IMR-90 (cell line): ENCODE results near the gene NPPA.

Experiments
- CEBPB ChIP-seq: IDR thresholded peaks from 2 replicates; pipeline ENCODE4 v1.6.1; 2012; ENCODE audit warnings: low read depth, low read length, improper control_type of control experiment
- CHD1 ChIP-seq: IDR thresholded peaks from 2 replicates; pipeline ENCODE4 v1.6.1; 2012; ENCODE audit warnings: low read depth, low read length, improper control_type of control experiment
- MAFK ChIP-seq: IDR thresholded peaks from 2 replicates; pipeline ENCODE4 v1.6.1; 2012; ENCODE audit warnings: low read depth, low read length, improper control_type of control experiment
- MAZ ChIP-seq: IDR thresholded peaks from 2 replicates; pipeline ENCODE4 v1.6.1; 2012; ENCODE audit warnings: low read depth, mild to moderate bottlenecking, low read length, improper control_type of control experiment, moderate library complexity, borderline replicate concordance
- POLR2A ChIP-seq: IDR thresholded peaks from 2 replicates; pipeline ENCODE4 v1.6.1; 2012; ENCODE audit warnings: mild to moderate bottlenecking, low read depth, low read length
- RCOR1 ChIP-seq: IDR thresholded peaks from 2 replicates; pipeline ENCODE4 v1.6.1; 2012; ENCODE audit warnings: mild to moderate bottlenecking, low read length, improper control_type of control experiment; ENCODE audit not compliant: insufficient replicate concordance
- RFX5 ChIP-seq: IDR thresholded peaks from 2 replicates; pipeline ENCODE4 v1.8.0; 2012; ENCODE audit warnings: low read depth, mild to moderate bottlenecking, low read length, moderate library complexity
- TF ChIP-seq, protein P1 (sequence below): conservative IDR thresholded peaks from 2 replicates; pipeline ENCODE4 v1.5.1; 2012; ENCODE audit warnings: mild to moderate bottlenecking, low read depth, low read length, improper control_type of control experiment
- TF ChIP-seq, protein P2 (sequence below): fragments of 150-350 bp; IDR thresholded peaks from 2 replicates; pipeline ENCODE4 v1.6.1; 2016; ENCODE audit warnings: low read depth, mild to moderate bottlenecking, low read length, moderate library complexity, borderline replicate concordance
- TF ChIP-seq, protein P3 (sequence below): fragments of 150-350 bp; IDR thresholded peaks from 2 replicates; pipeline ENCODE4 v1.6.1; 2017; ENCODE audit warnings: mild to moderate bottlenecking, antibody characterized with exemption, low read length, low read depth

DNA sequence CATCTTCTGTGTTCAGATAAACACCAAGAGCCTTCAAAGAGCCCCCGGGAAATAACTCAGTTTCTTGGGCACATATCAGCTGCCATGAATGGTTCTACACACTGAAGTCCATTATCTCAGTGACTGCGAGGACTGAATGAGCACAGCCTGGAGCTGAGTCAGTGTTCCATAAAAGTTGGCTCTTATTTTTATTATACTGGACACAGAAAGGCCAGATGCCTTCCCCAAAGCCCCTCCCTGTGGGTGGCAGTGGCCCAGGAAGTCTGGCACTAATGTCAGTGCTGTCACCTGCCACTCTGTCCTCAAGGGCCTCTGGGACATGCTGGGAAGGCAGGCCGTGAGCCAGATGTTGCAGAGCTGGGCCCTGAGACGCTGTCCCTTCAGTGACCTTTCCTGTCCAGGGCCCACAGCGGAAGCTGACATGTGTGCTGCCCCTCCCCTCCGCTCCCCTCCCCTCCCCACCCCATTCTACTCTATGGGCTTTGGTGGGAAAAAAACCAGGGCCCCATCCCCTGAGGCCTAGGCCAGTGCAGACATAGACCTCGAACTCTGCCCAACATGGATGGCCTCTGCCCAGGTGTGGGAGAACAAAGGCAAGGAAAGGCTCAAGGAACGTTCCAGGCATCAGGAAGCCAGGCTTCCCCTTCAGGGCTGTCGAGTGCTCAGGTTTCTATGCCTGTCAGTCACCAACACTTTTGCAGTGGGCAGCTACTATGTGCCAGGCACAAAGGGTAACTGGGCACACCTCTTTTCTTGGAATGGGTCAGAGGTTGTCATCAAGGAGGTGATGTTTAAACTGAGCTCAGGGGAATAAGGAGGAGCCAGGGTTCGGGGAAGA is 33.5 kb upstream of the NPPA start:
- no peak for TF ChIP-seq POLR2A
- no peak for TF ChIP-seq RFX5
- no peak for TF ChIP-seq RCOR1
- TF ChIP-seq MAFK, result no peak
- TF ChIP-seq, protein P1, sequence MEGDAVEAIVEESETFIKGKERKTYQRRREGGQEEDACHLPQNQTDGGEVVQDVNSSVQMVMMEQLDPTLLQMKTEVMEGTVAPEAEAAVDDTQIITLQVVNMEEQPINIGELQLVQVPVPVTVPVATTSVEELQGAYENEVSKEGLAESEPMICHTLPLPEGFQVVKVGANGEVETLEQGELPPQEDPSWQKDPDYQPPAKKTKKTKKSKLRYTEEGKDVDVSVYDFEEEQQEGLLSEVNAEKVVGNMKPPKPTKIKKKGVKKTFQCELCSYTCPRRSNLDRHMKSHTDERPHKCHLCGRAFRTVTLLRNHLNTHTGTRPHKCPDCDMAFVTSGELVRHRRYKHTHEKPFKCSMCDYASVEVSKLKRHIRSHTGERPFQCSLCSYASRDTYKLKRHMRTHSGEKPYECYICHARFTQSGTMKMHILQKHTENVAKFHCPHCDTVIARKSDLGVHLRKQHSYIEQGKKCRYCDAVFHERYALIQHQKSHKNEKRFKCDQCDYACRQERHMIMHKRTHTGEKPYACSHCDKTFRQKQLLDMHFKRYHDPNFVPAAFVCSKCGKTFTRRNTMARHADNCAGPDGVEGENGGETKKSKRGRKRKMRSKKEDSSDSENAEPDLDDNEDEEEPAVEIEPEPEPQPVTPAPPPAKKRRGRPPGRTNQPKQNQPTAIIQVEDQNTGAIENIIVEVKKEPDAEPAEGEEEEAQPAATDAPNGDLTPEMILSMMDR, result no peak
- no peak for TF ChIP-seq CHD1
- TF ChIP-seq, protein P2, sequence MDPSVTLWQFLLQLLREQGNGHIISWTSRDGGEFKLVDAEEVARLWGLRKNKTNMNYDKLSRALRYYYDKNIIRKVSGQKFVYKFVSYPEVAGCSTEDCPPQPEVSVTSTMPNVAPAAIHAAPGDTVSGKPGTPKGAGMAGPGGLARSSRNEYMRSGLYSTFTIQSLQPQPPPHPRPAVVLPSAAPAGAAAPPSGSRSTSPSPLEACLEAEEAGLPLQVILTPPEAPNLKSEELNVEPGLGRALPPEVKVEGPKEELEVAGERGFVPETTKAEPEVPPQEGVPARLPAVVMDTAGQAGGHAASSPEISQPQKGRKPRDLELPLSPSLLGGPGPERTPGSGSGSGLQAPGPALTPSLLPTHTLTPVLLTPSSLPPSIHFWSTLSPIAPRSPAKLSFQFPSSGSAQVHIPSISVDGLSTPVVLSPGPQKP, result no peak
- no peak for TF ChIP-seq CEBPB
- no peak for TF ChIP-seq MAZ
- TF ChIP-seq, protein P3, sequence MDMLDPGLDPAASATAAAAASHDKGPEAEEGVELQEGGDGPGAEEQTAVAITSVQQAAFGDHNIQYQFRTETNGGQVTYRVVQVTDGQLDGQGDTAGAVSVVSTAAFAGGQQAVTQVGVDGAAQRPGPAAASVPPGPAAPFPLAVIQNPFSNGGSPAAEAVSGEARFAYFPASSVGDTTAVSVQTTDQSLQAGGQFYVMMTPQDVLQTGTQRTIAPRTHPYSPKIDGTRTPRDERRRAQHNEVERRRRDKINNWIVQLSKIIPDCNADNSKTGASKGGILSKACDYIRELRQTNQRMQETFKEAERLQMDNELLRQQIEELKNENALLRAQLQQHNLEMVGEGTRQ, result no peak
